GM19324 (cell line): ENCODE results near the gene PDGFD.

Experiments
- ATAC-seq: cut with Tn5 transposase; IDR thresholded peaks from one replicate; pipeline ENCODE4 v1.9.1; 2021; ENCODE audit warnings: mild to moderate bottlenecking, moderate library complexity; ENCODE audit not compliant: unreplicated experiment, low FRiP score

Gene PDGFD

GRCh38 chr11:103895106-103895505 is 268.8 kb downstream of the PDGFD start:
- no peak for ATAC-seq

GRCh38 chr11:103894673-103895072 is 269.3 kb downstream of the PDGFD start:
- ATAC-seq = no peak

GRCh38 chr11:103894034-103894433 is 269.9 kb downstream of the PDGFD start:
- no peak for ATAC-seq

- no peak for ATAC-seq
These were observed 270.6 kb downstream of the PDGFD start for GRCh38 chr11:103893371-103893770.

- no peak for ATAC-seq
These were observed 271.3 kb downstream of the PDGFD start for GRCh38 chr11:103892603-103893002.

GRCh38 chr11:103890654-103891053 is 273.3 kb downstream of the PDGFD start:
- no peak for ATAC-seq

GRCh38 chr11:103889679-103890078 is 274.3 kb downstream of the PDGFD start:
- no peak for ATAC-seq

GRCh38 chr11:103888541-103888951 is 275.4 kb downstream of the PDGFD start:
- no peak for ATAC-seq

- ATAC-seq = no peak
These were observed 276.8 kb downstream of the PDGFD start for GRCh38 chr11:103887001-103887658.

- ATAC-seq = no peak
These were observed 280.1 kb downstream of the PDGFD start for GRCh38 chr11:103883856-103884255.

- no peak for ATAC-seq
These were observed 280.7 kb downstream of the PDGFD start for GRCh38 chr11:103883291-103883690.

GRCh38 chr11:103881584-103881983 is 282.4 kb downstream of the PDGFD start:
- no peak for ATAC-seq

- no peak for ATAC-seq
These were observed 283.0 kb downstream of the PDGFD start for GRCh38 chr11:103880968-103881367.

- ATAC-seq = no peak
These were observed 285.3 kb downstream of the PDGFD start for GRCh38 chr11:103878646-103879045.

- no peak for ATAC-seq
These were observed 286.7 kb downstream of the PDGFD start for GRCh38 chr11:103877221-103877620.

GRCh38 chr11:103875855-103876510 is 288.0 kb downstream of the PDGFD start:
- ATAC-seq = peak; percentile 93

GRCh38 chr11:103872748-103873147 is 291.2 kb downstream of the PDGFD start:
- no peak for ATAC-seq

GRCh38 chr11:103871923-103872551 is 291.9 kb downstream of the PDGFD start:
- ATAC-seq = no peak

GRCh38 chr11:103870821-103871309 is 293.1 kb downstream of the PDGFD start:
- ATAC-seq = no peak

GRCh38 chr11:103867481-103867880 is 296.5 kb downstream of the PDGFD start:
- ATAC-seq = no peak

- ATAC-seq = no peak
These were observed 300.4 kb downstream of the PDGFD start for GRCh38 chr11:103863497-103863896.

GRCh38 chr11:103862802-103863174 is 301.2 kb downstream of the PDGFD start:
- ATAC-seq = no peak
